Endothelial cell of umbilical vein (primary cell): ENCODE results near the gene HEPHL1. TPM values are rescaled to one million over a fixed set of nuclear protein-coding genes. Genes with fewer than 3 reads are reported as not detected.

ENCODE experiments used
- BruUV-seq: library from RNA; stranded (reverse); fragments of 400-500 nt; replicated peaks from 2 replicates; lab custom pipeline; 2021; lab: Mats Ljungman, UMichigan
- CTCF ChIA-PET: fragments of 300-600, 350-600 bp; sonication (Branson Sonifier 250); formaldehyde crosslinking; loops from one replicate; lab custom pipeline; 2021; ENCODE audit warnings: antibody characterized with exemption, inconsistent platforms; lab: Charles Lee
- POLR2A ChIA-PET: fragments of 300-600, 350-600 bp; sonication (Branson Sonifier 250); formaldehyde crosslinking; loops from one replicate; lab custom pipeline; 2021; ENCODE audit warnings: antibody characterized with exemption, inconsistent platforms; lab: Charles Lee
- DNase-seq: peaks from one replicate; pipeline ENCODE4 v3.0.0-alpha.2; 2011; ENCODE audit warnings: low read depth, low spot score
- FAIRE-seq: peaks from 2 replicates; lab custom pipeline; 2011; peaks lifted over from hg19 to GRCh38; lab: Jason Lieb, UNC
- H2AFZ ChIP-seq: 2 replicates; pipeline ENCODE4 v1.6.0; 2012; ENCODE audit warnings: low read depth, low read length, control low read depth, inconsistent platforms
- H3K27ac ChIP-seq: 2 replicates; pipeline ENCODE4 v1.5.1; 2011; ENCODE audit warnings: low read depth, mild to moderate bottlenecking, control low read depth, low read length, moderate library complexity; ENCODE audit not compliant: insufficient read depth
- H3K27me3 ChIP-seq, 2 experiments: 2 replicates each; pipeline versions ENCODE4 v1.6.0 to v1.6.1; 2011; ENCODE audit warnings: low read length in 2 of 2, mixed read lengths in 1 of 2; ENCODE audit not compliant: control insufficient read depth in 2 of 2, insufficient read depth in 2 of 2
- H3K36me3 ChIP-seq, 2 experiments: 2 replicates in 1 of 2; 3 replicates in 1 of 2; pipeline ENCODE4 v1.5.1; 2011; ENCODE audit warnings: low read length in 2 of 2, mild to moderate bottlenecking in 1 of 2, moderate library complexity in 1 of 2; ENCODE audit not compliant: control insufficient read depth in 2 of 2, insufficient read depth in 2 of 2; ENCODE audit errors: extremely low read depth in 1 of 2
- H3K4me1 ChIP-seq: 3 replicates; pipeline ENCODE4 v1.5.1; 2011; ENCODE audit warnings: mild to moderate bottlenecking, low read length; ENCODE audit not compliant: control insufficient read depth, insufficient read depth; ENCODE audit errors: extremely low read depth
- H3K4me2 ChIP-seq: 2 replicates; pipeline ENCODE4 v1.6.1; 2011; ENCODE audit warnings: low read length, control low read depth, mixed read lengths; ENCODE audit not compliant: insufficient read depth
- H3K4me3 ChIP-seq, 3 experiments: fragments of 200-600 bp in 1 of 3; sonication (generic), shearing (Covaris generic) in 1 of 3; replicated peaks in 1 of 3; 2 replicates each; pipeline ENCODE4 v1.5.1; 2011 to 2016; ENCODE audit warnings: control low read depth in 3 of 3, low read length in 3 of 3, mild to moderate bottlenecking in 2 of 3, inconsistent platforms in 1 of 3, low read depth in 1 of 3, moderate library complexity in 1 of 3; ENCODE audit not compliant: insufficient read depth in 1 of 3
- H3K79me2 ChIP-seq: 2 replicates; pipeline ENCODE4 v1.6.0; 2012; ENCODE audit warnings: low read length, inconsistent platforms; ENCODE audit not compliant: control insufficient read depth, insufficient read depth
- H3K9ac ChIP-seq: replicated peaks from 2 replicates; pipeline ENCODE3; 2011; ENCODE audit warnings: low read length, control low read depth; ENCODE audit not compliant: insufficient read depth; ENCODE audit errors: extremely low read depth
- H3K9me1 ChIP-seq: replicated peaks from 3 replicates; pipeline ENCODE4 v1.6.0; 2011; ENCODE audit warnings: mild to moderate bottlenecking, low read length; ENCODE audit not compliant: control insufficient read depth, insufficient read depth; ENCODE audit errors: extremely low read depth
- H3K9me3 ChIP-seq: replicated peaks from 2 replicates; pipeline ENCODE4 v1.5.1; 2012; ENCODE audit warnings: low read length, inconsistent platforms; ENCODE audit not compliant: control insufficient read depth, insufficient read depth
- H4K20me1 ChIP-seq: replicated peaks from 2 replicates; pipeline ENCODE3; 2011; ENCODE audit warnings: mild to moderate bottlenecking, low read length; ENCODE audit not compliant: control insufficient read depth, insufficient read depth; ENCODE audit errors: extremely low read depth
- EZH2 ChIP-seq: IDR thresholded peaks from 2 replicates; pipeline ENCODE4 v1.6.1; 2012; ENCODE audit warnings: borderline replicate concordance, low read depth, mild to moderate bottlenecking, moderate library complexity, low read length, inconsistent platforms; ENCODE audit not compliant: severe bottlenecking
- FOS ChIP-seq: IDR thresholded peaks from 2 replicates; pipeline ENCODE4 v1.6.1; 2011; ENCODE audit warnings: mild to moderate bottlenecking, low read length, moderate library complexity, borderline replicate concordance; ENCODE audit not compliant: insufficient read depth
- GATA2 ChIP-seq: IDR thresholded peaks from 2 replicates; pipeline ENCODE4 v1.7.0; 2011; ENCODE audit warnings: low read depth, mild to moderate bottlenecking, moderate library complexity, mixed read lengths, low read length; ENCODE audit not compliant: insufficient read length, insufficient read depth
- JUN ChIP-seq: IDR thresholded peaks from 2 replicates; pipeline ENCODE4 v1.6.1; 2011; ENCODE audit warnings: borderline replicate concordance, low read depth; ENCODE audit not compliant: insufficient read length, insufficient read depth
- MYC ChIP-seq: IDR thresholded peaks from one replicate; pipeline ENCODE4 v1.6.1; 2011; ENCODE audit warnings: mild to moderate bottlenecking, low read depth, low read length
- POLR2A ChIP-seq: IDR thresholded peaks from 2 replicates; pipeline ENCODE4 v1.6.1; 2012; ENCODE audit warnings: low read depth, mild to moderate bottlenecking, control low read depth, low read length
- POLR2AphosphoS5 ChIP-seq: IDR thresholded peaks from 2 replicates; pipeline ENCODE4 v1.6.1; 2012; ENCODE audit warnings: low read depth, mild to moderate bottlenecking, control low read depth, low read length, moderate library complexity; ENCODE audit not compliant: insufficient read depth
- dilution Hi-C: fragments of 300-500 bp; cut with MboI; formaldehyde crosslinking; loops from one replicate; pipeline ENCODE4 v1.15.0; 2019; ENCODE audit warnings: low sequenced_read_pairs; ENCODE audit not compliant: extremely low pct_ligation_motif_present
- intact Hi-C: fragments of 100-400 bp; cut with micrococcal nuclease; formaldehyde crosslinking; loops from one replicate; pipeline ENCODE4 v1.10.0; 2022
- polyA plus RNA-seq, 4 experiments: library from polyadenylated mRNA; depleted of rRNA in 3 of 4; stranded (reverse) in 3 of 4; unstranded in 1 of 4; fragments of >200 nt; gene quantifications; 2 replicates each; pipeline versions ENCODE4 v1.2.1 to v1.2.3, GENCODE V29; 2011 to 2012; ENCODE audit warnings: missing spikeins in 1 of 4
- total RNA-seq: library from RNA; stranded (reverse); gene quantifications from 2 replicates; pipeline ENCODE4 v1.2.3, GENCODE V29; 2021
- TF ChIP-seq, protein P1 (sequence below), 2 donors: IDR thresholded peaks; 1 replicate in 1 of 2; 2 replicates in 1 of 2; pipeline ENCODE4 v1.5.1; 2011; ENCODE audit warnings: low read length in 2 of 2, mild to moderate bottlenecking in 2 of 2, moderate library complexity in 2 of 2, control low read depth in 1 of 2, inconsistent platforms in 1 of 2, low read depth in 1 of 2; ENCODE audit not compliant: insufficient read depth in 1 of 2; ENCODE audit errors: extremely low read depth in 1 of 2
- TF ChIP-seq, protein P2 (sequence below): IDR thresholded peaks from 2 replicates; pipeline ENCODE4 v1.6.1; 2011; ENCODE audit not compliant: insufficient read depth, insufficient read length

HEPHL1 gene
- total and polyA plus RNA-seq, 2 donors (not counting 3 experiments of a cell fraction or from before 2014, with no cell fraction given), result not detected

DNA sequence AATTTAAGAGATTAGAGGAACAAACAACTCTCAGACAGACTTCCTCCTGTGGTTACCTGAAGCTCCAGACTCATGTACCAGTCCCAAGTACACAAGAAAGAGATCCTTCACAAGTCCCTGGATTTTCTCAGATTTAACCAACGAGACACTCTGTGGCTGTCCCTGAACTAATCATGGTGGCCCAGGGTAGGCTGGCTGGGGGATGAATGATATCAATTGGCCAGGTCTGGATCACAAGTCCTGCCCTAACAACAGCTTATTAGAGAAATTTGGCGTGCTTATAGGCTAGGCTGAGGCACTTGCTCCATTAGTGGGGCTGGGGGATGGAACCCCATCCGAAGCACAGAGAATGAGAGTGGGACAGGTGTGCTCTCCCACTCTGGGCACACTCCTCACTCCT is 22.1 kb downstream of the HEPHL1 start:
- H3K27me3 ChIP-seq, result no peaks in the 10 kb centered on the region
- DNase-seq (no peak), FAIRE-seq (no peak)
- no peaks in the 10 kb centered on the region for H3K9me1 ChIP-seq
- H3K4me3 ChIP-seq, result no peak overlapping the region
- H3K9me3 ChIP-seq, result no peaks in the 10 kb centered on the region
- no peaks in the 10 kb centered on the region for H3K4me1 ChIP-seq
- no peaks in the 10 kb centered on the region for H4K20me1 ChIP-seq
- no peak overlapping the region for H2AFZ ChIP-seq
- dilution Hi-C loops (no loop called here), intact Hi-C loops (no loop called here)
- no TSS peak for BruUV-seq
- H3K36me3 ChIP-seq, result no peaks in the 10 kb centered on the region
- no peak overlapping the region for H3K9ac ChIP-seq
- ChIA-PET POLR2A (no interaction called here), CTCF (no interaction called here)
- H3K4me2 ChIP-seq, result no peak overlapping the region
- no peak overlapping the region for H3K27ac ChIP-seq
- TF ChIP-seq POLR2A (no peak), EZH2 (no peak), FOS (no peak), MYC (no peak), GATA2 (no peak), JUN (no peak), POLR2AphosphoS5 (no peak)
- TF ChIP-seq, protein P1, sequence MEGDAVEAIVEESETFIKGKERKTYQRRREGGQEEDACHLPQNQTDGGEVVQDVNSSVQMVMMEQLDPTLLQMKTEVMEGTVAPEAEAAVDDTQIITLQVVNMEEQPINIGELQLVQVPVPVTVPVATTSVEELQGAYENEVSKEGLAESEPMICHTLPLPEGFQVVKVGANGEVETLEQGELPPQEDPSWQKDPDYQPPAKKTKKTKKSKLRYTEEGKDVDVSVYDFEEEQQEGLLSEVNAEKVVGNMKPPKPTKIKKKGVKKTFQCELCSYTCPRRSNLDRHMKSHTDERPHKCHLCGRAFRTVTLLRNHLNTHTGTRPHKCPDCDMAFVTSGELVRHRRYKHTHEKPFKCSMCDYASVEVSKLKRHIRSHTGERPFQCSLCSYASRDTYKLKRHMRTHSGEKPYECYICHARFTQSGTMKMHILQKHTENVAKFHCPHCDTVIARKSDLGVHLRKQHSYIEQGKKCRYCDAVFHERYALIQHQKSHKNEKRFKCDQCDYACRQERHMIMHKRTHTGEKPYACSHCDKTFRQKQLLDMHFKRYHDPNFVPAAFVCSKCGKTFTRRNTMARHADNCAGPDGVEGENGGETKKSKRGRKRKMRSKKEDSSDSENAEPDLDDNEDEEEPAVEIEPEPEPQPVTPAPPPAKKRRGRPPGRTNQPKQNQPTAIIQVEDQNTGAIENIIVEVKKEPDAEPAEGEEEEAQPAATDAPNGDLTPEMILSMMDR (IDR thresholded peaks at IDR 0.05; ENCODE audit: extremely low read depth in 1 of 2, insufficient read depth in 1 of 2, low read depth in 1 of 2, low read length in 2 of 2), result no peak
- TF ChIP-seq, protein P2, sequence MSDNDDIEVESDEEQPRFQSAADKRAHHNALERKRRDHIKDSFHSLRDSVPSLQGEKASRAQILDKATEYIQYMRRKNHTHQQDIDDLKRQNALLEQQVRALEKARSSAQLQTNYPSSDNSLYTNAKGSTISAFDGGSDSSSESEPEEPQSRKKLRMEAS, result no peak
- H3K79me2 ChIP-seq, result no peaks in the 10 kb centered on the region
